ENCODE data around the gene PNPLA1.

DNA sequence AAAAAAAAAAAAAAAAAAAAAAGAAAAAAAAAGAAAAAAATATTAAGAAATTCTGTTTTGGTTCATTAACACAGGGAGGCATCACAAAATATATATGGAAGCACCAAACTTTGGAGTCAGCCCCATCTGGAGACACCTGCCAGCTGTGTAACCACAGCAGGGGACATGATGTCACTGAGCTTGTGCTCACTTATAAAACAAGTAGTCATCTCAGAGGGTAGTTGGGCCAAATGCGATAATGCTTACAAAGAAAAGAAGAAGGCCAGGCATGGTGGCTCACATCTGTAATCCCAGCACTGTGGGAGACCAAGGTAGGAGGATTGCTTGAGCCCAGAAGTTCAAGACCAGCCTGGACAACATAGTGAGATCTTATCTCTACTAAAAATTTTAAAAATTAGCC lies 68.0 kb downstream of the PNPLA1 start:
- TF ChIP-seq, protein P1, sequence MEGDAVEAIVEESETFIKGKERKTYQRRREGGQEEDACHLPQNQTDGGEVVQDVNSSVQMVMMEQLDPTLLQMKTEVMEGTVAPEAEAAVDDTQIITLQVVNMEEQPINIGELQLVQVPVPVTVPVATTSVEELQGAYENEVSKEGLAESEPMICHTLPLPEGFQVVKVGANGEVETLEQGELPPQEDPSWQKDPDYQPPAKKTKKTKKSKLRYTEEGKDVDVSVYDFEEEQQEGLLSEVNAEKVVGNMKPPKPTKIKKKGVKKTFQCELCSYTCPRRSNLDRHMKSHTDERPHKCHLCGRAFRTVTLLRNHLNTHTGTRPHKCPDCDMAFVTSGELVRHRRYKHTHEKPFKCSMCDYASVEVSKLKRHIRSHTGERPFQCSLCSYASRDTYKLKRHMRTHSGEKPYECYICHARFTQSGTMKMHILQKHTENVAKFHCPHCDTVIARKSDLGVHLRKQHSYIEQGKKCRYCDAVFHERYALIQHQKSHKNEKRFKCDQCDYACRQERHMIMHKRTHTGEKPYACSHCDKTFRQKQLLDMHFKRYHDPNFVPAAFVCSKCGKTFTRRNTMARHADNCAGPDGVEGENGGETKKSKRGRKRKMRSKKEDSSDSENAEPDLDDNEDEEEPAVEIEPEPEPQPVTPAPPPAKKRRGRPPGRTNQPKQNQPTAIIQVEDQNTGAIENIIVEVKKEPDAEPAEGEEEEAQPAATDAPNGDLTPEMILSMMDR (IDR thresholded peaks at IDR 0.05 in 2 of 3, conservative IDR thresholded peaks at IDR 0.05 in 1 of 3; ENCODE audit: borderline replicate concordance in 1 of 3, insufficient read depth in 1 of 3, low read depth in 2 of 3, low read length in 2 of 3) = no peak
- no peak for TF ChIP-seq CEBPB (IDR thresholded peaks at IDR 0.05; ENCODE audit: low read depth)
- TF ChIP-seq, protein P2, sequence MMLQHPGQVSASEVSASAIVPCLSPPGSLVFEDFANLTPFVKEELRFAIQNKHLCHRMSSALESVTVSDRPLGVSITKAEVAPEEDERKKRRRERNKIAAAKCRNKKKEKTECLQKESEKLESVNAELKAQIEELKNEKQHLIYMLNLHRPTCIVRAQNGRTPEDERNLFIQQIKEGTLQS (IDR thresholded peaks at IDR 0.05) = no peak
- TF ChIP-seq POLR2A (IDR thresholded peaks at IDR 0.05; ENCODE audit: borderline replicate concordance, extremely low read depth, insufficient read depth, insufficient read length) = no peak
- TF ChIP-seq, protein P3, sequence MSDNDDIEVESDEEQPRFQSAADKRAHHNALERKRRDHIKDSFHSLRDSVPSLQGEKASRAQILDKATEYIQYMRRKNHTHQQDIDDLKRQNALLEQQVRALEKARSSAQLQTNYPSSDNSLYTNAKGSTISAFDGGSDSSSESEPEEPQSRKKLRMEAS (IDR thresholded peaks at IDR 0.05) = no peak

Data from HCT116 (cell line).